Endothelial cell of umbilical vein (primary cell): Measurements from ENCODE around the gene ALAS2.
A peak's percentile ranks its signal among the peaks of the same experiment; 100 is the strongest.

Experiments used
- FOS ChIP-seq: IDR thresholded peaks from 2 replicates; pipeline ENCODE4 v1.6.1; 2011; ENCODE audit warnings: mild to moderate bottlenecking, low read length, moderate library complexity, borderline replicate concordance; ENCODE audit not compliant: insufficient read depth
- GATA2 ChIP-seq: IDR thresholded peaks from 2 replicates; pipeline ENCODE4 v1.7.0; 2011; ENCODE audit warnings: low read depth, mild to moderate bottlenecking, moderate library complexity, mixed read lengths, low read length; ENCODE audit not compliant: insufficient read length, insufficient read depth
- MAX ChIP-seq: IDR thresholded peaks from 2 replicates; pipeline ENCODE4 v1.6.1; 2011; ENCODE audit not compliant: insufficient read depth, insufficient read length
- POLR2A ChIP-seq: IDR thresholded peaks from 2 replicates; pipeline ENCODE4 v1.6.1; 2012; ENCODE audit warnings: low read depth, mild to moderate bottlenecking, control low read depth, low read length
- TF ChIP-seq, protein P1 (sequence below), 2 donors: IDR thresholded peaks; 1 replicate in 1 of 2; 2 replicates in 1 of 2; pipeline ENCODE4 v1.5.1; 2011; ENCODE audit warnings: low read length in 2 of 2, mild to moderate bottlenecking in 2 of 2, moderate library complexity in 2 of 2, control low read depth in 1 of 2, inconsistent platforms in 1 of 2, low read depth in 1 of 2; ENCODE audit not compliant: insufficient read depth in 1 of 2; ENCODE audit errors: extremely low read depth in 1 of 2

- TF ChIP-seq, protein P1, sequence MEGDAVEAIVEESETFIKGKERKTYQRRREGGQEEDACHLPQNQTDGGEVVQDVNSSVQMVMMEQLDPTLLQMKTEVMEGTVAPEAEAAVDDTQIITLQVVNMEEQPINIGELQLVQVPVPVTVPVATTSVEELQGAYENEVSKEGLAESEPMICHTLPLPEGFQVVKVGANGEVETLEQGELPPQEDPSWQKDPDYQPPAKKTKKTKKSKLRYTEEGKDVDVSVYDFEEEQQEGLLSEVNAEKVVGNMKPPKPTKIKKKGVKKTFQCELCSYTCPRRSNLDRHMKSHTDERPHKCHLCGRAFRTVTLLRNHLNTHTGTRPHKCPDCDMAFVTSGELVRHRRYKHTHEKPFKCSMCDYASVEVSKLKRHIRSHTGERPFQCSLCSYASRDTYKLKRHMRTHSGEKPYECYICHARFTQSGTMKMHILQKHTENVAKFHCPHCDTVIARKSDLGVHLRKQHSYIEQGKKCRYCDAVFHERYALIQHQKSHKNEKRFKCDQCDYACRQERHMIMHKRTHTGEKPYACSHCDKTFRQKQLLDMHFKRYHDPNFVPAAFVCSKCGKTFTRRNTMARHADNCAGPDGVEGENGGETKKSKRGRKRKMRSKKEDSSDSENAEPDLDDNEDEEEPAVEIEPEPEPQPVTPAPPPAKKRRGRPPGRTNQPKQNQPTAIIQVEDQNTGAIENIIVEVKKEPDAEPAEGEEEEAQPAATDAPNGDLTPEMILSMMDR (IDR thresholded peaks at IDR 0.05; ENCODE audit: extremely low read depth in 1 of 2, insufficient read depth in 1 of 2, low read depth in 1 of 2, low read length in 2 of 2), result peak in 1 of 2 donors; percentile 23
- TF ChIP-seq MAX, result no peak
- no peak for TF ChIP-seq POLR2A
- TF ChIP-seq GATA2, result no peak
- TF ChIP-seq FOS, result no peak
These were observed 19.5 kb downstream of the ALAS2 start for GRCh38 chrX:55011294-55011693.
